ENCODE measurements around the gene ATP5MC2.
"Not testable (repeated sequence)": the region's sequence is repeated elsewhere in the genome, so short reads cannot be mapped to it uniquely, and the experiment has no call there.

DNA sequence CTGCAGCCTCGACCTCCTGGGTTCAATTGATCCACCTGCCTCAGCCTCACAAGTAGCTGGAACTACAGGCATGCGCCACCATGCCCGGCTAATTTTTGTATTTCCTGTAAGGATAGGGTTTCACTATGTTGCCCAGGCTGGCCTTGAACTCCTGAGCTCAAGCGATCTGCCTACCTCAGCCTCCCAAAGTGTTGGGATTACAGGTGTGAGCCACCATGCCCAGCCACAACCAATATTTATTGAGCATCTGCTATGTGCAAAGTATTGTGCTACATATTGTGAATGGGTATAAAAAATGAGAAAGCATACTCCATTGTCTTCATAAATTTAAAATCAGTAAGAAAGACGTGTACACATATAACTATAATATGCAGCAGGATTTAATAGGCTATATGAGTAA is 4.2 kb upstream of the ATP5MC2 start:
- TF ChIP-seq, protein P1, sequence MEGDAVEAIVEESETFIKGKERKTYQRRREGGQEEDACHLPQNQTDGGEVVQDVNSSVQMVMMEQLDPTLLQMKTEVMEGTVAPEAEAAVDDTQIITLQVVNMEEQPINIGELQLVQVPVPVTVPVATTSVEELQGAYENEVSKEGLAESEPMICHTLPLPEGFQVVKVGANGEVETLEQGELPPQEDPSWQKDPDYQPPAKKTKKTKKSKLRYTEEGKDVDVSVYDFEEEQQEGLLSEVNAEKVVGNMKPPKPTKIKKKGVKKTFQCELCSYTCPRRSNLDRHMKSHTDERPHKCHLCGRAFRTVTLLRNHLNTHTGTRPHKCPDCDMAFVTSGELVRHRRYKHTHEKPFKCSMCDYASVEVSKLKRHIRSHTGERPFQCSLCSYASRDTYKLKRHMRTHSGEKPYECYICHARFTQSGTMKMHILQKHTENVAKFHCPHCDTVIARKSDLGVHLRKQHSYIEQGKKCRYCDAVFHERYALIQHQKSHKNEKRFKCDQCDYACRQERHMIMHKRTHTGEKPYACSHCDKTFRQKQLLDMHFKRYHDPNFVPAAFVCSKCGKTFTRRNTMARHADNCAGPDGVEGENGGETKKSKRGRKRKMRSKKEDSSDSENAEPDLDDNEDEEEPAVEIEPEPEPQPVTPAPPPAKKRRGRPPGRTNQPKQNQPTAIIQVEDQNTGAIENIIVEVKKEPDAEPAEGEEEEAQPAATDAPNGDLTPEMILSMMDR (conservative IDR thresholded peaks at IDR 0.05 in 1 of 2, IDR thresholded peaks at IDR 0.05 in 1 of 2; ENCODE audit: extremely low read depth in 1 of 2, insufficient read depth in 1 of 2, low read depth in 1 of 2, low read length in 2 of 2) = not testable (repeated sequence)
- TF ChIP-seq EZH2 (IDR thresholded peaks at IDR 0.05; ENCODE audit: borderline replicate concordance, low read length) = not testable (repeated sequence)

Data from mammary epithelial cell (primary cell).